CD4-positive, alpha-beta memory T cell (primary cell): ENCODE results near the gene ANKEF1. TPM values are rescaled to one million over a fixed set of nuclear protein-coding genes. Genes with fewer than 3 reads are reported as not detected.

Source experiments
- CTCF ChIA-PET: fragments of 350-600 bp; sonication (Branson Sonifier 250); formaldehyde crosslinking; loops from one replicate; lab custom pipeline; 2021; ENCODE audit warnings: inconsistent platforms; ENCODE audit not compliant: partially characterized antibody; lab: Charles Lee
- POLR2A ChIA-PET: fragments of 350-600 bp; sonication (Branson Sonifier 250); formaldehyde crosslinking; loops from one replicate; lab custom pipeline; 2021; ENCODE audit not compliant: partially characterized antibody; lab: Charles Lee
- DNase-seq, 5 donors: peaks; one replicate each; pipeline versions ENCODE4 v3.0.0 to v3.0.0-alpha.2; 2020 to 2022; ENCODE audit warnings: mixed read lengths in 1 of 5
- H3K27ac ChIP-seq: one replicate; pipeline ENCODE4 v1.7.0; 2013; ENCODE audit warnings: low read depth, low read length
- H3K27me3 ChIP-seq: 2 replicates; pipeline ENCODE4 v1.7.0; 2013; ENCODE audit warnings: mild to moderate bottlenecking, low read length, moderate library complexity; ENCODE audit not compliant: insufficient read depth
- H3K36me3 ChIP-seq: 2 replicates; pipeline ENCODE4 v1.7.0; 2013; ENCODE audit warnings: mild to moderate bottlenecking, low read length, moderate library complexity; ENCODE audit not compliant: insufficient read depth
- H3K4me1 ChIP-seq: 2 replicates; pipeline ENCODE4 v1.7.0; 2013; ENCODE audit warnings: mild to moderate bottlenecking, low read length, moderate library complexity; ENCODE audit not compliant: insufficient read depth
- H3K4me3 ChIP-seq, 2 donors: one replicate each; pipeline ENCODE4 v1.7.0; 2013; ENCODE audit warnings: low read length in 2 of 2, mild to moderate bottlenecking in 1 of 2
- H3K9me3 ChIP-seq, 2 donors: one replicate each; pipeline ENCODE4 v1.7.0; 2013; ENCODE audit warnings: low read length in 2 of 2, control low read depth in 1 of 2; ENCODE audit not compliant: control insufficient read depth in 1 of 2
- H3K27ac Mint-ChIP-seq, 7 donors: one replicate each; pipeline ENCODE4 v1.8.0; 2020 to 2021; ENCODE audit warnings: mixed read lengths in 7 of 7, mild to moderate bottlenecking in 6 of 7, inconsistent platforms in 3 of 7, moderate library complexity in 3 of 7
- H3K27me3 Mint-ChIP-seq, 2 donors: one replicate each; pipeline ENCODE4 v1.8.0; 2020 to 2021; ENCODE audit warnings: mixed read lengths in 2 of 2
- H3K36me3 Mint-ChIP-seq, 2 donors: one replicate each; pipeline ENCODE4 v1.8.0; 2020 to 2021; ENCODE audit warnings: mixed read lengths in 2 of 2, inconsistent platforms in 1 of 2, mild to moderate bottlenecking in 1 of 2
- H3K4me1 Mint-ChIP-seq, 4 donors: one replicate each; pipeline ENCODE4 v1.8.0; 2020 to 2021; ENCODE audit warnings: mixed read lengths in 4 of 4, mild to moderate bottlenecking in 1 of 4
- H3K4me3 Mint-ChIP-seq, 8 donors: one replicate each; pipeline ENCODE4 v1.8.0; 2020 to 2021; ENCODE audit warnings: mixed read lengths in 8 of 8, mild to moderate bottlenecking in 7 of 8, moderate library complexity in 6 of 8, inconsistent platforms in 3 of 8
- H3K9me3 Mint-ChIP-seq, 8 donors: one replicate each; pipeline ENCODE4 v1.8.0; 2020 to 2021; ENCODE audit warnings: mixed read lengths in 8 of 8, mild to moderate bottlenecking in 5 of 8, inconsistent platforms in 3 of 8, moderate library complexity in 1 of 8
- intact Hi-C: fragments of 100-400 bp; cut with micrococcal nuclease; formaldehyde crosslinking; loops from one replicate; pipeline ENCODE4 v1.15.1; 2023
- polyA plus RNA-seq, 2 donors: library from polyadenylated mRNA; unstranded; fragments of 300-500 nt; fragmentation: Illumina TruSeq; gene quantifications; one replicate each; pipeline ENCODE4 v1.2.3, GENCODE V29; 2021
- total RNA-seq, 2 experiments: library from RNA; stranded (reverse); gene quantifications; one replicate each; pipeline ENCODE4 v1.2.3, GENCODE V29; 2021

The ANKEF1 gene
- total and polyA plus RNA-seq, 4 experiments from 2014 or later: 5.0 to 7.8 (median 5.1) TPM

- no peaks in the 10 kb centered on the region for H3K9me3 Mint-ChIP-seq
- POLR2A ChIA-PET: no interaction called here
These were observed 27.6 kb upstream of the ANKEF1 start for GRCh38 chr20:10007158-10007557.

GRCh38 chr20:10007747-10008146, 27.0 kb upstream of the ANKEF1 start:
- Mint-ChIP-seq H3K9me3 (no peaks in the 10 kb centered on the region), H3K4me3 (no peak overlapping the region), H3K4me1 (no peaks in the 10 kb centered on the region), H3K27ac (no peak overlapping the region), H3K27me3 (peaks cover 2 to 10% of the 10 kb centered on the region in 2 donors), H3K36me3 (no peaks in the 10 kb centered on the region)
- intact Hi-C loops: no loop called here
- CTCF ChIA-PET: no interaction called here
- no peak for DNase-seq
- Histone ChIP-seq H3K9me3 (no peaks in the 10 kb centered on the region), H3K4me1 (no peaks in the 10 kb centered on the region), H3K4me3 (no peak overlapping the region), H3K27ac (no peak overlapping the region), H3K27me3 (no peaks in the 10 kb centered on the region), H3K36me3 (no peaks in the 10 kb centered on the region)
- POLR2A ChIA-PET: no interaction called here

More at GRCh38 chr20:10007158-10007557, 27.6 kb upstream of the ANKEF1 start:
- Histone ChIP-seq H3K4me1 (no peaks in the 10 kb centered on the region), H3K27me3 (no peaks in the 10 kb centered on the region), H3K36me3 (no peaks in the 10 kb centered on the region), H3K4me3 (no peak overlapping the region), H3K9me3 (no peaks in the 10 kb centered on the region), H3K27ac (no peak overlapping the region)
- intact Hi-C loops: no loop called here
- Mint-ChIP-seq H3K36me3 (no peaks in the 10 kb centered on the region), H3K27ac (no peak overlapping the region), H3K4me3 (no peak overlapping the region), H3K4me1 (no peaks in the 10 kb centered on the region), H3K27me3 (peaks cover 2 to 10% of the 10 kb centered on the region in 2 donors)
- CTCF ChIA-PET: no interaction called here
- no peak for DNase-seq

GRCh38 chr20:10012464-10012863, 22.3 kb upstream of the ANKEF1 start:
- no peaks in the 10 kb centered on the region for H3K36me3 ChIP-seq
- no peak overlapping the region for H3K27ac ChIP-seq
- no peak overlapping the region for H3K27ac Mint-ChIP-seq
- no peaks in the 10 kb centered on the region for H3K27me3 ChIP-seq
- H3K9me3 Mint-ChIP-seq: no peaks in the 10 kb centered on the region
- intact Hi-C loops: no loop called here
- no peaks in the 10 kb centered on the region for H3K36me3 Mint-ChIP-seq
- no peaks in the 10 kb centered on the region for H3K4me1 Mint-ChIP-seq
- peaks cover 2 to 11% of the 10 kb centered on the region in 2 donors for H3K27me3 Mint-ChIP-seq
- no peak overlapping the region for H3K4me3 ChIP-seq
- no peak overlapping the region for H3K4me3 Mint-ChIP-seq
- ChIA-PET POLR2A (no interaction called here), CTCF (no interaction called here)
- DNase-seq: no peak
- no peaks in the 10 kb centered on the region for H3K9me3 ChIP-seq
- no peaks in the 10 kb centered on the region for H3K4me1 ChIP-seq

GRCh38 chr20:10014431-10014830, 20.4 kb upstream of the ANKEF1 start:
- Histone ChIP-seq H3K9me3 (no peaks in the 10 kb centered on the region), H3K36me3 (no peaks in the 10 kb centered on the region), H3K27ac (no peak overlapping the region), H3K4me1 (no peaks in the 10 kb centered on the region), H3K4me3 (no peak overlapping the region), H3K27me3 (no peaks in the 10 kb centered on the region)
- H3K36me3 Mint-ChIP-seq: no peaks in the 10 kb centered on the region
- DNase-seq: no peak
- H3K4me1 Mint-ChIP-seq: no peaks in the 10 kb centered on the region
- CTCF ChIA-PET: no interaction called here
- intact Hi-C loops: no loop called here
- POLR2A ChIA-PET: no interaction called here
- peaks cover 0 to 1% of the 10 kb centered on the region in 2 donors for H3K27me3 Mint-ChIP-seq
- no peak overlapping the region for H3K4me3 Mint-ChIP-seq
- no peak overlapping the region for H3K27ac Mint-ChIP-seq
- H3K9me3 Mint-ChIP-seq: no peaks in the 10 kb centered on the region

- Histone ChIP-seq H3K4me1 (no peaks in the 10 kb centered on the region), H3K36me3 (no peaks in the 10 kb centered on the region), H3K9me3 (no peaks in the 10 kb centered on the region), H3K27ac (no peak overlapping the region), H3K27me3 (no peaks in the 10 kb centered on the region), H3K4me3 (no peak overlapping the region)
- POLR2A ChIA-PET: no interaction called here
- CTCF ChIA-PET: no interaction called here
- intact Hi-C loops: no loop called here
- Mint-ChIP-seq H3K27me3 (peaks cover 15 to 23% of the 10 kb centered on the region in 2 donors), H3K36me3 (no peaks in the 10 kb centered on the region), H3K9me3 (peaks cover 0 to 3% (median 0%) of the 10 kb centered on the region in 8 donors), H3K4me3 (no peak overlapping the region), H3K27ac (no peak overlapping the region), H3K4me1 (no peaks in the 10 kb centered on the region)
- no peak for DNase-seq
These were observed 13.8 kb upstream of the ANKEF1 start for GRCh38 chr20:10020937-10021336.

- no peak overlapping the region for H3K4me3 Mint-ChIP-seq
- H3K27me3 Mint-ChIP-seq: peaks cover 21 to 29% of the 10 kb centered on the region in 2 donors
- no peak overlapping the region for H3K4me3 ChIP-seq
- POLR2A ChIA-PET: no interaction called here
- H3K27ac Mint-ChIP-seq: no peak overlapping the region
- H3K36me3 ChIP-seq: no peaks in the 10 kb centered on the region
- peaks cover 5% of the 10 kb centered on the region for H3K27me3 ChIP-seq
- CTCF ChIA-PET: no interaction called here
- H3K9me3 Mint-ChIP-seq: peaks cover 0 to 5% (median 0%) of the 10 kb centered on the region in 8 donors
- DNase-seq: no peak
- no peak overlapping the region for H3K27ac ChIP-seq
- no peaks in the 10 kb centered on the region for H3K9me3 ChIP-seq
- H3K4me1 Mint-ChIP-seq: no peaks in the 10 kb centered on the region
- intact Hi-C loops: no loop called here
- H3K36me3 Mint-ChIP-seq: no peaks in the 10 kb centered on the region
- H3K4me1 ChIP-seq: no peaks in the 10 kb centered on the region
These were observed 12.2 kb upstream of the ANKEF1 start for GRCh38 chr20:10022625-10023024.

- Mint-ChIP-seq H3K27me3 (peaks cover 21 to 32% of the 10 kb centered on the region in 2 donors), H3K27ac (no peak overlapping the region), H3K4me1 (no peaks in the 10 kb centered on the region), H3K9me3 (peaks cover 0 to 5% (median 0%) of the 10 kb centered on the region in 8 donors), H3K4me3 (no peak overlapping the region), H3K36me3 (no peaks in the 10 kb centered on the region)
- CTCF ChIA-PET: interaction anchor here (1.4 kb wide), 1 partner anchor 23 kb away, joined by 3 read pairs; no protein-coding TSS in a partner anchor
- no peak overlapping the region for H3K27ac ChIP-seq
- H3K36me3 ChIP-seq: no peaks in the 10 kb centered on the region
- no peaks in the 10 kb centered on the region for H3K4me1 ChIP-seq
- no peak overlapping the region for H3K4me3 ChIP-seq
- no peaks in the 10 kb centered on the region for H3K9me3 ChIP-seq
- peaks cover 5% of the 10 kb centered on the region for H3K27me3 ChIP-seq
- POLR2A ChIA-PET: no interaction called here
- no peak for DNase-seq
- intact Hi-C loops: no loop called here
These were observed 10.9 kb upstream of the ANKEF1 start for GRCh38 chr20:10023911-10024310.
